CD14-positive monocyte (primary cell): ENCODE measurements around the gene TAF15. TPM values are rescaled to one million over a fixed set of nuclear protein-coding genes. Genes with fewer than 3 reads are reported as not detected.

Experiments
- DNase-seq, 3 donors: peaks; one replicate each; pipeline ENCODE4 v3.0.0-alpha.2; 2011 to 2022
- H2AFZ ChIP-seq: 2 replicates; pipeline ENCODE4 v1.6.0; 2012; ENCODE audit warnings: mild to moderate bottlenecking, low read depth, low read length, inconsistent platforms; ENCODE audit not compliant: insufficient read depth, poor library complexity, severe bottlenecking
- H3K27ac ChIP-seq, 2 donors: 1 replicate in 1 of 2; 2 replicates in 1 of 2; pipeline ENCODE4 v1.5.1; 2012 to 2013; ENCODE audit warnings: low read length in 2 of 2, control low read depth in 1 of 2, inconsistent platforms in 1 of 2, low read depth in 1 of 2, mild to moderate bottlenecking in 1 of 2
- H3K27me3 ChIP-seq, 2 donors: one replicate each; pipeline versions ENCODE4 v1.6.0 to v1.6.1; 2011 to 2013; ENCODE audit warnings: low read length in 2 of 2; ENCODE audit not compliant: control insufficient read depth in 2 of 2, insufficient read depth in 2 of 2
- H3K36me3 ChIP-seq, 2 donors: replicated peaks in 1 of 2; 1 replicate in 1 of 2; 2 replicates in 1 of 2; pipeline versions ENCODE4 v1.5.1 to v1.6.1; 2012 to 2013; ENCODE audit warnings: low read length in 2 of 2, control low read depth in 1 of 2, inconsistent platforms in 1 of 2, mild to moderate bottlenecking in 1 of 2; ENCODE audit not compliant: insufficient read depth in 2 of 2, control insufficient read depth in 1 of 2
- H3K4me1 ChIP-seq, 2 donors: 1 replicate in 1 of 2; 2 replicates in 1 of 2; pipeline versions ENCODE4 v1.5.1 to v1.6.1; 2012 to 2013; ENCODE audit warnings: low read length in 2 of 2, control low read depth in 1 of 2, inconsistent platforms in 1 of 2, mild to moderate bottlenecking in 1 of 2, moderate library complexity in 1 of 2; ENCODE audit not compliant: insufficient read depth in 2 of 2, control insufficient read depth in 1 of 2
- H3K4me2 ChIP-seq: replicated peaks from 2 replicates; pipeline ENCODE3; 2012; ENCODE audit warnings: low read length, moderate library complexity, mild to moderate bottlenecking; ENCODE audit not compliant: poor library complexity, severe bottlenecking; ENCODE audit errors: extremely low read depth
- H3K4me3 ChIP-seq, 3 experiments: fragments of 200-600 bp in 1 of 3; sonication (generic) in 1 of 3; replicated peaks in 1 of 3; 1 replicate in 2 of 3; 2 replicates in 1 of 3; pipeline ENCODE4 v1.5.1; 2011 to 2013; ENCODE audit warnings: low read length in 3 of 3, mild to moderate bottlenecking in 3 of 3, control low read depth in 2 of 3, low read depth in 2 of 3, inconsistent platforms in 1 of 3, moderate library complexity in 1 of 3
- H3K79me2 ChIP-seq: 2 replicates; pipeline ENCODE4 v1.6.0; 2012; ENCODE audit warnings: mild to moderate bottlenecking, control low read depth, inconsistent platforms, low read length, moderate library complexity; ENCODE audit not compliant: insufficient read depth
- H3K9ac ChIP-seq: 2 replicates; pipeline ENCODE4 v1.6.0; 2017; ENCODE audit warnings: low read length, mild to moderate bottlenecking; ENCODE audit not compliant: insufficient read depth, poor library complexity, severe bottlenecking
- H3K9me3 ChIP-seq, 2 donors: replicated peaks in 1 of 2; 1 replicate in 1 of 2; 2 replicates in 1 of 2; pipeline versions ENCODE4 v1.5.1 to v1.6.1; 2012 to 2013; ENCODE audit warnings: low read length in 2 of 2, control low read depth in 1 of 2; ENCODE audit not compliant: control insufficient read depth in 1 of 2, insufficient read depth in 1 of 2
- H4K20me1 ChIP-seq: 2 replicates; pipeline ENCODE4 v1.6.0; 2012; ENCODE audit warnings: mild to moderate bottlenecking, low read length, control low read depth, moderate library complexity; ENCODE audit not compliant: insufficient read depth
- H3K27ac Mint-ChIP-seq, 7 donors: one replicate each; pipeline ENCODE4 v1.8.0; 2020; ENCODE audit warnings: mild to moderate bottlenecking in 7 of 7, mixed read lengths in 7 of 7, moderate library complexity in 6 of 7, inconsistent platforms in 2 of 7
- H3K27me3 Mint-ChIP-seq, 3 donors: one replicate each; pipeline ENCODE4 v1.8.0; 2021 to 2022; ENCODE audit warnings: low read depth in 3 of 3, mild to moderate bottlenecking in 3 of 3, mixed read lengths in 3 of 3, moderate library complexity in 3 of 3, inconsistent platforms in 1 of 3
- H3K36me3 Mint-ChIP-seq, 2 donors: one replicate each; pipeline ENCODE4 v1.8.0; 2020; ENCODE audit warnings: mixed read lengths in 2 of 2, inconsistent platforms in 1 of 2, mild to moderate bottlenecking in 1 of 2
- H3K4me1 Mint-ChIP-seq: one replicate; pipeline ENCODE4 v1.8.0; 2020; ENCODE audit warnings: mild to moderate bottlenecking, mixed read lengths
- H3K4me3 Mint-ChIP-seq, 2 donors: one replicate each; pipeline ENCODE4 v1.8.0; 2020; ENCODE audit warnings: mild to moderate bottlenecking in 2 of 2, mixed read lengths in 2 of 2, moderate library complexity in 1 of 2
- H3K9me3 Mint-ChIP-seq, 7 donors: one replicate each; pipeline ENCODE4 v1.8.0; 2020 to 2022; ENCODE audit warnings: mixed read lengths in 7 of 7, mild to moderate bottlenecking in 6 of 7, moderate library complexity in 6 of 7, inconsistent platforms in 2 of 7
- WGBS: methylation state at CpG from one replicate; pipeline ENCODE4 v1.1.5; 2013; ENCODE audit warnings: missing lambda C conversion rate; ENCODE audit not compliant: insufficient coverage; 5-methylcytosine and 5-hydroxymethylcytosine counted together
- intact Hi-C, 2 donors: fragments of 100-400 bp; cut with micrococcal nuclease; formaldehyde crosslinking; loops; one replicate each; pipeline versions ENCODE4 v1.15.0 to v1.15.1; 2023
- polyA plus RNA-seq, 3 donors: library from polyadenylated mRNA; depleted of rRNA in 1 of 3; unstranded in 2 of 3; stranded (reverse) in 1 of 3; fragments of 300-500 nt in 2 of 3; fragments of >200 nt in 1 of 3; fragmentation: Illumina TruSeq in 2 of 3; gene quantifications; 1 replicate in 2 of 3; 2 replicates in 1 of 3; pipeline ENCODE4 v1.2.3, GENCODE V29; 2012 to 2021
- TF ChIP-seq, protein P1 (sequence below): fragments of 200-600 bp; IDR thresholded peaks from one replicate; pipeline ENCODE4 v1.8.0; 2022; ENCODE audit warnings: antibody characterized with exemption, mild to moderate bottlenecking

Gene TAF15
- polyA plus RNA-seq, 3 donors: 6.0 to 50.6 (median 16.3) TPM

DNA sequence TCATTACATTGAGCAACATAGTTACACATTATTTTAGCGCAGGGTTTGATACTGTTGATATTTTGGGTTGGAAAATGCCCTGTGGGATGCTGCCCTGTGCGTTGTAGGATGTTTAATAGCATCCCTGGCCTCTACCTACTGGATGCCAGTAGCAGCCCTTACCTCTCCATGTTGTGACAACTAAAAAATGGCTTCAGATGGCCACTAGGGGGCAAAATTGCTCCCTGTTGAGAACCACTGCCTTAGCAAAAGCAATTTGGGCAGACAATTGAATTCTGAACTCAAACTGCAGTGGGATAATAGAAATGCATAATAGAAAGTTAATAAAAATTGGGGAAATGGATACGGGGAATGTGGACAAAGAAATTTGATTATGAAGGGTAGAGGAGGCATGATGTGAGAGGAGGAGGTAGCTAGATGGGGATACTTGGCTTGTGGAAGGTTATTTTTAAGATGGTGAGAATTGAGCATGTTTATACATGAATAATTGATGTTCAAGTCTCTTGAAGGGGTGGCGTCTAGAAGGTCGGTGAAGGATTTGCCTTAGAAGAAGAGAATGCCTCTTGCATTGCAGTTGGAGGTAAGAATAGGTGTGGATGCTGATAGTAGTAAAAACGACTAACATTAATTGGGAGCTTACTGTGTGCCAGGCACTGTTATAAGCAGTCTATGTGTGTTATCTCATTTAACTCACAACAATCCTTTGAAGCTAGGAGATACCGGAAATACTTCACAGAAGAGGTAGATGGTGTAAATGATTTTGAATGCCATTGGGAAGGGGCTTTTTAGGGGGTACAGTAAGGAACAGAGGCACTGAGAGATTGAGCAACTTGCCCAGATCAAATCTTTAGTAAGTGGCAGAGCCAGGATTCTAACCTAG is 40.4 kb downstream of the TAF15 start:
- no peak overlapping the region for H3K27ac ChIP-seq
- WGBS: 87% methylated on average over 3 of the region's 7 CpGs

DNA sequence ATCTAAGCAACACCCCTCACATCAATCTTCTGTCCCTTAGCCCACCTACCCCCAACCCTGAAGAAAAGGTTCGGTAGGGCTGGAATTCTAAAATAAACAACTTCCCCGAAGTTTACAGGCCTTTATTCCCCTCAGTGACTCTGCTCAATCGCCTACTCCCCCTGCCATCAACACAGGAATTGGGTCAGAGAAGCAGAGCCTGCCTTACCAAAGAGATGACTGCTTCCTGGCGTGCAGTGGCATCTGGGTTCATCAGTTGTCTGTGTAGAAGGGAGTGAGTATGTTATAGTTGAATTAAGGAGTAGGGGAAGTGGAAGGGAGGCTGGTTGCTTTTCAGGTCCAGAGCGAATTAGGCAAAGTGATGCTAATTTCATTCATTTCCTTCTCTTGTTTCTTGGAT is 46.7 kb downstream of the TAF15 start:
- Mint-ChIP-seq H3K36me3 (peaks cover 25 to 30% of the 10 kb centered on the region in 2 donors), H3K9me3 (no peaks in the 10 kb centered on the region), H3K4me3 (no peak overlapping the region), H3K4me1 (peaks cover 7% of the 10 kb centered on the region), H3K27me3 (no peaks in the 10 kb centered on the region), H3K27ac (no peak overlapping the region)
- H3K4me3 ChIP-seq: no peak overlapping the region
- H3K36me3 ChIP-seq: peaks cover 0 to 21% of the 10 kb centered on the region in 2 donors
- intact Hi-C loops: no loop called here
- H3K27me3 ChIP-seq: no peaks in the 10 kb centered on the region
- H3K9ac ChIP-seq: no peak overlapping the region
- 100% methylated on average over 2 of the region's 5 CpGs for WGBS
- H3K27ac ChIP-seq: no peak overlapping the region
- H3K9me3 ChIP-seq: no peaks in the 10 kb centered on the region
- no peak for DNase-seq
- peaks cover 0 to 11% of the 10 kb centered on the region in 2 donors for H3K4me1 ChIP-seq
- H2AFZ ChIP-seq: no peak overlapping the region
- TF ChIP-seq, protein P1, sequence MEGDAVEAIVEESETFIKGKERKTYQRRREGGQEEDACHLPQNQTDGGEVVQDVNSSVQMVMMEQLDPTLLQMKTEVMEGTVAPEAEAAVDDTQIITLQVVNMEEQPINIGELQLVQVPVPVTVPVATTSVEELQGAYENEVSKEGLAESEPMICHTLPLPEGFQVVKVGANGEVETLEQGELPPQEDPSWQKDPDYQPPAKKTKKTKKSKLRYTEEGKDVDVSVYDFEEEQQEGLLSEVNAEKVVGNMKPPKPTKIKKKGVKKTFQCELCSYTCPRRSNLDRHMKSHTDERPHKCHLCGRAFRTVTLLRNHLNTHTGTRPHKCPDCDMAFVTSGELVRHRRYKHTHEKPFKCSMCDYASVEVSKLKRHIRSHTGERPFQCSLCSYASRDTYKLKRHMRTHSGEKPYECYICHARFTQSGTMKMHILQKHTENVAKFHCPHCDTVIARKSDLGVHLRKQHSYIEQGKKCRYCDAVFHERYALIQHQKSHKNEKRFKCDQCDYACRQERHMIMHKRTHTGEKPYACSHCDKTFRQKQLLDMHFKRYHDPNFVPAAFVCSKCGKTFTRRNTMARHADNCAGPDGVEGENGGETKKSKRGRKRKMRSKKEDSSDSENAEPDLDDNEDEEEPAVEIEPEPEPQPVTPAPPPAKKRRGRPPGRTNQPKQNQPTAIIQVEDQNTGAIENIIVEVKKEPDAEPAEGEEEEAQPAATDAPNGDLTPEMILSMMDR: no peak
- H3K79me2 ChIP-seq: no peaks in the 10 kb centered on the region
- H3K4me2 ChIP-seq: no peak overlapping the region
- H4K20me1 ChIP-seq: no peaks in the 10 kb centered on the region

More for the DNA sequence above, 40.4 kb downstream of the TAF15 start:
- Histone ChIP-seq H3K9ac (no peak overlapping the region), H4K20me1 (peaks cover 7% of the 10 kb centered on the region), H3K36me3 (peaks cover 31 to 73% of the 10 kb centered on the region in 2 donors), H2AFZ (no peak overlapping the region), H3K9me3 (no peaks in the 10 kb centered on the region), H3K4me2 (no peak overlapping the region), H3K79me2 (no peaks in the 10 kb centered on the region), H3K4me3 (no peak overlapping the region), H3K4me1 (no peaks in the 10 kb centered on the region), H3K27me3 (no peaks in the 10 kb centered on the region)
- Mint-ChIP-seq H3K4me3 (no peak overlapping the region), H3K27ac (peak overlapping the region in 1 of 7 donors; percentile 0), H3K9me3 (no peaks in the 10 kb centered on the region), H3K27me3 (peaks cover 0 to 1% (median 0%) of the 10 kb centered on the region in 3 donors), H3K36me3 (peaks cover 63 to 75% of the 10 kb centered on the region in 2 donors), H3K4me1 (no peaks in the 10 kb centered on the region)
- intact Hi-C loops: no loop called here
- TF ChIP-seq, protein P1: peak; percentile 86
- peak; percentile 17 to 53 (median 45) for DNase-seq
